SK-N-DZ (cell line): ENCODE data around the gene CCDC9.
"Not testable (repeated sequence)": the region's sequence is repeated elsewhere in the genome, so short reads cannot be mapped to it uniquely, and the experiment has no call there.

ENCODE experiments used
- DNase-seq: peaks from one replicate; pipeline ENCODE4 v3.0.0-alpha.2; 2015; ENCODE audit warnings: low spot score

CCDC9 gene

GRCh38 chr19:47231215-47232054 lies 24.9 kb upstream of the CCDC9 start:
- peak; percentile 54 for DNase-seq

DNA sequence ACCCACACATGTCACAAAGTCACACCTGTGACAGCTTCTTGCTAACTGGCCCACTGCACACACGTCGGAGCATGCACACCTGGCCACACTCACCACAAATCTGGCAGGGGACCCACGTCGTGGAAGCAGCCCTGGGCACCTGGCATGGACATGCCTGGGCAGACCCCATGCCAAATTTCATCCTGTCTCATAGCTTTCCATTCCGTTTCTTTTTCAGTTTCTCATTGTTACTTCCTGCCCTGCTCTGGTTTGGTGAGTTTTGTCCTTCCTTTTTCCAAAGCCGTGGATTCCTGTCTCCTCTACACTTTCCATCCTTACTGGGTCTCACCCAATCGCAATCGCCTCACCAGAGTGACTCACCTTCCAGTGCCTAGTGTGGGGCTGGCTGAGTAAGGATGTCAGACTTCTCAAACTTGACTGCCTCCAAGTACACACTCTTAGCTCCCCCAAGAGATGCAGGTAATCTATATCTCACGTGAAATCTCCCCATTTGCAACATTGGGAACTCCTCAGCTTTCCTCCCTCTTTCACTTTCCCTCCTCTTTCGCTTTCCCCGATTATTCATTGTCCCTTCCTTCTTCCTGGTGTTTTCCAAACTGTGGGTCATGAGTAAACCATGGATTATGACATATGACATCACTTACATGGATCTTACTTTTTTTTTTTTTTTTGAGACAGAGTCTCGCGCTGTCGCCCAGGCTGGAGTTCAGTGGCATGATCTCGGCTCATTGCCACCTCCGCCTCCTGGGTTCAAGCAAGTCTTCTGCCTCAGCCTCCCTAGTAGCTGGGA lies 23.7 kb upstream of the CCDC9 start:
- no peak for DNase-seq

GRCh38 chr19:47236072-47236675 lies 20.2 kb upstream of the CCDC9 start:
- DNase-seq = no peak

DNA sequence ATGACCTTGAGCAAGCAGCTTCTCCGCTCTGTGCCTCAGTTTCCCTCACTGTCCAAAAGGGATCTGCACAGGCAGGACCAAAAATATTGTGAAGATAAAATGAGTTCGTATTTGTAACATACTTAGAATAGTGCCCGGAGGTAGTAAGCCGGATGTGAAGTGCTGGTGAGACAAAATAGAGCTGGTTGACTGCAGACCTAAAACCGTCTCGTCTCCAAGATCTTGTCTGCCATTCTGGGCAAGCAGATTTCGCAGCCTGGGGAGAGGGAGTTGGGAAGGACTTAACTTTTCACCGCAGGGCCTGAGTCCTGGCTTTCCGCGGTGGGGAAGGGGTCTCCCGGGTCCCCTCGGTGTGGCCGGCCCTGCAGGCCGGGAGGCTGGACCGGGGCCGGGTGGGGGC lies 17.2 kb upstream of the CCDC9 start:
- no peak for DNase-seq

GRCh38 chr19:47239610-47240296 lies 16.6 kb upstream of the CCDC9 start:
- no peak for DNase-seq

DNA sequence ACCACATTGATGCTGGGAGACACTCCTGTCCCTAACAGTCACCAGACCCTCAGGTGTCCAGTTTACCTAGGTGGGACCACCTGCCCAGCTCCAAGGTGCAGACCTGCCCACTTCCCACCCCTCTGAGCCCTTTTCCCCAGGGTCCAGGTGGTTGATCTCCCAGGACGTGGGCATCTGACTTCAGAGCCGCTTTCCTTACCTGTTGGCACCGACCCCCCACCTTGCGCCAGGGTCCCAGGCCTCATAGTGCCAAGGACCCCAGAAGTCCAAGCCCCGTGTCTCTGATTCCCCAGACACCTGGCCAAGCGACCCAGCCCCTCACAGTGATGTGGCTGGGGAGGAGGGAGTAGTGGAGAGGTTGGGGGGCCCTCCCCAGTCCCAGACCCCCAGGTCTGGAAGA lies 15.8 kb upstream of the CCDC9 start:
- DNase-seq = no peak

- no peak for DNase-seq
Measured at GRCh38 chr19:47240996-47241918, 15.1 kb upstream of the CCDC9 start.

GRCh38 chr19:47241919-47242577 lies 14.3 kb upstream of the CCDC9 start:
- DNase-seq = no peak

DNA sequence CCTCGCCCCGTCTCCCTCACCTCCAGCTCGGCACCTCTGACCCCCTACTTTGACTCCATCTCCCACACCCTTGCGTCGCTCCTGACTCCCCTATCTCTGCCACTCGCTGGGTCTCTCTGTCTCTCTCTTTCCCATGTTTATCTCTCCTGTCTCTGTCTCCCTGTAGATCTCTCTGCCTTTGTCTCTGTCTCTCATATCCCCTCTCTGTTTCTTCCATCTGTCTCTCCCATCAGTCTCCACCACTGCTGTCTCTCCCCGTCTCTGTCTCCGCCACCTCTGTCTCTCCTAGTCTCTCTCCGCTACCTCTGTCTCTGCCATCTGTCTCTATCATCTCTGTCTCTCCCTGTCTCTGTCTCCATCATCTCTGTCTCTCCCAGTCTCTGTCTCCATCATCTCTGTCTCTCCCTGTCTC lies 13.0 kb upstream of the CCDC9 start:
- DNase-seq = no peak

- peak; percentile 83 for DNase-seq
Measured at GRCh38 chr19:47243776-47244547, 12.4 kb upstream of the CCDC9 start.

DNA sequence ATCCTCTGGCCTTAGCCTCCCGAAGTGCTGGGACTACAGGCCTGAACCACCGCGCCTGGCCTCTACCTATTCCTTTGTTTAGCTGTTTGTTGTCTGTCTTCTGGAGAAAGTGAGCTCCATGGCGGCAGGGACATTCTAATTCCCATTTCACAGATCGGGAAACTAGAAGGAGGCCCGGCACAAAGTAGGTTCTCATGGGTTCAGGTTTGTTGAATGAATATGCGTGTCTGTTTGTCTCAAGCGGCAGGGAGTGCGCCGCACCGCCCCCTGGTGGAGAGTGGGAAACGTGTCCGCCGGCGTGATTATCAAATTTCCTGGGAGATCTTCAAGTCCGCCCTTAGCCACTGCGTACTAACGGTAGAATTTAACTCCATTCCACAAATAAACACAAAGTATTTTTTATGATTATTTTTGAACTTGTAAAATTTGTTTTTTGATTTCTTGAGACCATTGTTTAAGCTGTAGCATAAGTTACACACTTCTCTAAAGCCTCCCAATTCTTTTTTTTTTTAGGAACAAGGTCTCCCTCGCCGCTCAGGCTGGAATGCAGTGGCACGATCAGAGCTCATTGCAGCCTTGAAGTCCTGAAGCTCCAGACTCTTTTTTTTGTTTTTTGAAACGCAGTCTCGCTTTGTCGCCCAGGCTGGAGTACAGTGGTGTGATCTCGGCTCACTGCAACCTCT lies 8.9 kb upstream of the CCDC9 start:
- peak; percentile 53 for DNase-seq

DNA sequence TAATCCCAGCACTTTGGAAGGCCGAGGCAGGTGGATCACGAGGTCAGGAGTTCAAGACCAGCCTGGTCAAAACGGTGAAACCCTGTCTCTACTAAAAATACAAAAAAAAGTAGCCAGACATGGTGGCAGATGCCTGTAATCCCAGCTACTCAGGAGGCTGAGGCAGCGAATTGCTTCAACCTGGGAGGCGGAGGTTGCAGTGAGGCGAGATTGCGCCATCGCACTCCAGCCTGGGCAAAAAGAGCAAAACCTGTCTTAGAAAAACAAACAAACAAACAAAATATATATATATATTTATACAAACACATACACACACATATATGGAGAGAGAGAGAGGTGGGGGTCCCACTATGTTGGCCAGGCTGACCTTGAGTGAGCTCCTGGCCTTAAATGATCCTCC lies 3.3 kb upstream of the CCDC9 start:
- DNase-seq = not testable (repeated sequence)

DNA sequence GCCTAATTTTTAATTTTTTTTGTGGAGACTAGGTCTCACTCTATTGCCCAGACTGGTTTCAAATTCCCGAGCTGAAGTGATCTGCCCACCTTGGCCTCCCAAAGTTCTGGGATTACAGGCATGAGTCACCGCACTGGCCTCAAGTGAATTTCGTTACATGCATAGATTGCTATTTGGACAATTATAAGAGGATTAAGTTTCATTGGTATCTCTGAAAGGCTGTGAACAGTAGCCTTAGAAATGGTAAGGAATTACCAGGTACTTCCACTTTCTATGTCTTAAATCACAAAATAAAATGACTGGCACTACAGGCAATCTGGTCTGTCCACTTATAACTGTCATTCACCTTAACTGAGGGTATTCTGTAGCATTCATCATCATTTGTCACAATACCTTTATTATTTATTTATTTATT lies 2.9 kb upstream of the CCDC9 start:
- no peak for DNase-seq

DNA sequence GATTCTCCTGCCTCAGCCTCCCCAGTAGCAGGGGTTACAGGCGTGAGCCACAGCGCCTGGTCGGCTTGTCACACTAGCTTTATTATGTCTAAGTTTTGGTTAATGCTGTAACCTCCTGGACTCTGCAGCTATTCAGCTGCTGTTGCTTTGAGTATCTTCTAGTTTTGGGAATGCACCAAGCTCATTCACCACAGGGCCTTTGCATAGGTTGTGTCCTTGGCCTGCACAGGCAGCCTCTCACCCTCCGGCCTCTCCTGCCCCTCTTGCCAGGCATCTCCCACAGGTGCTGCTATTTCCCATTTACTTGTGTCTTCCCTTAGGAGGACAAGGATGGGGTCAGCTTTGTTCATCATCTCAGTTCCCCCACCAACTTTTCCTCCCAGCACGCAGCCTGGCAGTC lies 2.4 kb upstream of the CCDC9 start:
- no peak for DNase-seq

GRCh38 chr19:47256693-47257410 lies 527 bp downstream of the CCDC9 start:
- DNase-seq = peak; percentile 94

DNA sequence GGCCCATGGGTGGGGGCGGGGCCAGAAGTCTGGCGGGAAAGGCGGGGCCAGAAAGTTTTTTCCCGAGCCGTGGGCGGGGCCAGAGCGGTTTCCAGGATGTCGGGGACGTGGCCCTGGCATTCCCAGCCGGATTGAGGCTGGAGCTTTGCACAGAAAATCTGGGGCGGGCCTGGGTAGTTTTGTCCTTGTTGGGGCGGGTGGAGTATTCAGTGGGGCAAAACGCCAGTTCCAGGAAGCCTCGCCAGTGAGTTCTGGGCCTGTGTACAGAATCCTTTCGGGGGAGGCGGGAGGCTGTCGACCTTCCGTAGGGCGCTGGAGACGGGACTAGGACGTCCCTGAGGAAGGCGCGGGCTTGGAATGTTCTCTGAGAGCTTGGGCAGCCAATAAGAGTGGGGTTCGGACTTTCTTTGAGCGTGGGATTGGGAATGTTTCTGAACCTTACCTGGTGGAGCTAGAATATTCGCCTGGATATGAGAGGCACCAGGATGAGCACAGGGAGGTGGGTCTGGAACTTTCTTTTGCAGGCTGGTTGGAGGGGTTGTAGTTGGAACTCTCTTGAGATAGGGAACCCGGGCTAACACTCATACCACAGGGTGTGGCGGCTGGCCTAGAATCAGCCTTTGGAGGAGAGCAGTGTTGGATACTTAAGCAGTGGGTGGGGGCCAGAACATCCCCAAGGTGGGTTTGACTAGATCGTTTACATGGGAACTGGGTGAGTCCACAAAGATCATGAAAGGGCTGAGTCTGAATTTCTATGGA lies 1.3 kb downstream of the CCDC9 start:
- no peak for DNase-seq

DNA sequence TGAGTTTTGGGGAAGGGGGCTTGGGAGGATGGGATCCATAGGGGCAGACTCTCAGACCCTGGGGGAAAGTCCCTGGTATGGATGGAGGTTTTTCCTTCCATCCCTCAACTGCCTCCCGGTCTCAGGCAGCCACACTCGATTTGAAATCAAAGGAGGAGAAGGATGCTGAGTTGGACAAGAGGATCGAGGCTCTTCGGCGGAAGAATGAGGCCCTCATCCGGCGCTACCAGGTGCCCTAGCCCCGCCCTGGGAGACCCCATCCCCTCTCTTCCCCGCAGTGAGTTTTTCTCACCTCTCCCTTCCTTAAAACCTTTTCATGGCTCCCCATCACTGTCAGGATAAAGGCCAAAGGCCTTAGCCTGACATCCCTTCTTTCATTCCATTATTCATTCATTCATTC lies 2.1 kb downstream of the CCDC9 start:
- DNase-seq = no peak
